GM19467 (cell line): ENCODE results near the gene CRELD2.

Experiments
- ATAC-seq: cut with Tn5 transposase; IDR thresholded peaks from one replicate; pipeline ENCODE4 v1.9.1; 2021; ENCODE audit warnings: mild to moderate bottlenecking, moderate library complexity; ENCODE audit not compliant: unreplicated experiment

Gene CRELD2

DNA sequence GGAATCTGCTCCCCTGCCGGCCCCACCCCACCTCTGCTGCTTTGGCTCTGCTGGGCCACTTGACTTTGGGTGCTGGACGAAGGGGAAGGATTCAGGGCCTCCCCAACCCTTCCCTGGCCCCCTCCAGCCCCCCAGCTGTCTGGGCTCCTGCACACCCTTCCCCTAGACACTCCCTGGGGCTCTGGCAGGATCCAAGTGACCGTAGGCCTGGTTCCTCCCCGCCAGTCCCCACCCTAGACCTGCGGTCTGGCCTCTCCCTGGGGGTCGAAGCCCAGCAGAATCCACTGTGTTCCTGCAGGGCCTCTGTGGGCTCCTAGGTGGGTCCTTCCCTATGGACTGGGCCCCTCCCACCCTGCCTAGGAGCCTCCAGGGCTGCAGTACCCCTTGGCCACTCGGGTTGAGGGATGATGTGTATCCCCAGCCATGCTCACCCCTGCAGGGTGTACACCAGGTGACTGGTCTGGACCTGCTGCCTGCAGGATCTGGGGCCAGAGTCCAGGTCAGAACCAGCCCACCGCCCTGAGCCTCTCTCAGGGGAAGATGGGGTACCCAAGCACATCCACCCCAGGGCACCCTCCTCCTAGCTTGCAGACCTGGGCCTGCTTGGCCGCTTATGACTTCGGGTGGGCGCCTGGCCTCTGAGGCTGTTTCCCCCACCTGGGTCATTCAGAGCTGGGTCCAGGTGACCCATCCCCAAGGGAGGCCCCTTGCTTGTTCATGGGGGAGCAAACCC, 47.8 kb downstream of the CRELD2 start:
- no peak for ATAC-seq

DNA sequence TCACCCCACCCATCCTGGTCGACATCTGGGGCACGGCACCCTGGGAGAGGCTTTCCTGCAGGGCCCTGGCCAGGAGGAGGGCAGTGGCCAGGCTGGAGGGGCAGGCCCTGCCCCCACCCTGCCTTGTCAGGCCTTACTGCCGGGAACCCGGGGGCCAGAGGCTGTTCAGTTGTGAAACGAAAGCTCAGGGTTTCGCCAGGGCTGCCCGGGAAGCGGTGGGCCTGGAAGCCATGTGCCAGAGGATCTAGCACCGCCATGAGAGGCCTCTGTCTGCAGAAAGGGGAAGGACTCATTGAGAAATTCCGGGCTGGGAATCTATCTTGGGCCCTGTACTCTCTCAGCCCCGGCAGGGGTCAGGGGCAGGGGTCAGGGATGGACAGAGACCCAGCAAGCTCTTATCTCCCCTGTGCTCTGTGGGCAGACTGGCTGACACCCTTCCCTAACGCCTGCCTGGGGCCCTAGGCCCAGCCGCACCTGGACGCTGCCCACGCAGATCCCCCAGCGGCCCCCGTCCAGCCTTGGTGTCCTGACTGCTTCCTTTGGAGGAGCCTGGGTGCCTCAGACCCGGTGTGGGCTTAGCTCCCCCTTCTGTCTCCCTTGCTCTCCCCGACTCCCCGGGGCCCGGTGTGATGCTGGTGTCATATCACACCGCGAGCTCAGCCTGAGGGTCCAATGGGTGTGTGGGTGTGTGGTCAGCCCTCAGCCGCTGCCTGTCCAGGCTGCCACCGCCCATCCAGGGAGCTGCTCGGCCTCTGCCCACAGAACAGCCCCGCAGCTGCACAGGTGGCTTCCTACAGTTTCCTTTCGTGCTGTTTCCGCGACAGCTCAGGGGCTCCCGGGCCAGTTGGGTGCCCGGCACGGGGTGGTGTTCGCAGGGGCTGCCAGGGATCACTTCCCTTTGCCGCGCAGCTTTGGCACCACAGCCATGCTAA, 48.6 kb downstream of the CRELD2 start:
- no peak for ATAC-seq

DNA sequence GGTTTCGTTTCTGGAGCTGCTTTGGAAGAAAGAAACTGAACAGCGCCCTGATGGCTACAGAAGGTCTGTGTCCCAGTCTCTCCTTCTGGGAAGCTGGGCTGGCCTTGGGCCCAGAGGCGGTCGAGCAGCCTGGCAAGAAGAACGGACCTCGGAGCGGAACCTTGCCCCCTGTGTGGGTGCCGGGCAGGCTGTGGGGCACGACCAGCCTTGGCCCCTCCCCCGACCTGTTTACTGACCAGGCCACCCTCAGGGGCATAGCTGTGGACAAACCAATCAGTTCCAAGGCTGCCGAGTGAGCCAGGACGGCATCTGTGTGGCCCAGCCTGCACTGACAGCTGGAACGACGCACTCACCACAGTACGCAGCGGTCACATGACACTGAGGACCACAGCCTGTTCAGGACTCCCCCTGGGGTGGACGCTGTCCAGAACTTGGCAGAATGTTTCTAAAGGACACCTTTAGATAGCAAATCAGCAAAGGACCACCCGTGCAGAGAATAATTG, 49.3 kb downstream of the CRELD2 start:
- no peak for ATAC-seq

DNA sequence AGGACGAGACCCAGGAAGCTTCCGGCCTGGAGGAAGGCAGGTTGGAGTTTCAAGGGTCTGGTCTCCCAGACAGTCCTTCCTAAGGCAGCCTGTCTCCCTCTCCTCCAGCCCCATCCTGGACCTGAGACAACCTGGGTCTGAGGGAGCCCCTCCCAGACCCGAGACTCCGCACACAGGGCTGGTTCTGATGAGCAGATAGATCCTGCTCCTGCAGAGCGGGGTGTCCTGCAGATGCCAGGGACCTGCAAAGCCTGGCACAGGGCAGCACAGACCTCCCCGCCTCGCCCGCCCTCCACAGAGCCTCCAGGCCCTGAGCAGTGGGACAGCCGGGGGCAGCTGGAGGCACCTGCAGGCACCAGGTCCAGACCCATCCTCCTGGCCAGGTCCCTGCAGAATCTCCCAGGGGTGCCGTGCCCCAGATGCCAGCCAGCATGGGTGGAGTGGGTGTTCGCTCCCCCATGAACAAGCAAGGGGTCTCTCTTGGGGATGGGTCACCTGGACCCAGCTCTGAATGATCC, 49.9 kb downstream of the CRELD2 start:
- no peak for ATAC-seq

DNA sequence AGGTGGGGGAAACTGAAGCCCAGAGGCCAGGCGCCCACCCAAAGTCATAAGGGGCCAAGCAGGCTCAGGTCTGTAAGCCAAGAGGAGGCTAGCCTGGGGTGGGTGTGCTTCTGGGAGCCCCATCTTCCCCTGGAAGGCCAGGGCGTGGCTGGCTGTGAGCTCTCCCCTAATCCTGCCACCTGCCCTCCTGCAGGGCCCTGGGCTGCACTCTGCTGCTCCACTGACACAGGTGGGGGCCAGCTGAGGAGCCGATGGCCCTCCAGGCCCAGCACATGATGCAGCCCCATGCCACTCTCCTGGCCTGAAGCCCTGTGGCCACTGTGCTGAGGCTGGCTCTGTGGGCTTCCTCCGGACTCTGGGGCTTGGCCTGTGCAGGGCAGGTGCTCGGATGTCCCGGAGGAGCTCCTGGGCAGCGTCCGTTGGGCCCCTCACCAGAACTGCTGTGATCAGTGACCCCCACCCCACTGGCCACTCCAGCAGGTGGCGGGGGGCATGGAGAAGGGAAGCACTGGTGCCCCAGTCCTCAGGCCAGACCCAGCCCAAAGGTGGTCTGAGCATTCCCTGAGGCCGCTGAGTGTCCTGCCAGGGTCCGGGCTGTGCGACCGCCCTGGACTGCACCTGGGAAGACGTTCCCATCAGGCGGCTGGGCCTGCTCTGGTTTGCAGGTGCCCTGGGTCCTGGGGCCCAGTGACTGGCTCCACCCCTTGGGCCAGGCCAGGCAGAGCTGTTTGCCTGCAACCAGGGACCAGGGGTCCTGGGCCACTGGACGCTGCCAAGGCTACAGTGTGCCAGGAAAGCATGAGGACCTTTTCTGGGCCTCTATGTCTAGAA, 50.6 kb downstream of the CRELD2 start:
- no peak for ATAC-seq

DNA sequence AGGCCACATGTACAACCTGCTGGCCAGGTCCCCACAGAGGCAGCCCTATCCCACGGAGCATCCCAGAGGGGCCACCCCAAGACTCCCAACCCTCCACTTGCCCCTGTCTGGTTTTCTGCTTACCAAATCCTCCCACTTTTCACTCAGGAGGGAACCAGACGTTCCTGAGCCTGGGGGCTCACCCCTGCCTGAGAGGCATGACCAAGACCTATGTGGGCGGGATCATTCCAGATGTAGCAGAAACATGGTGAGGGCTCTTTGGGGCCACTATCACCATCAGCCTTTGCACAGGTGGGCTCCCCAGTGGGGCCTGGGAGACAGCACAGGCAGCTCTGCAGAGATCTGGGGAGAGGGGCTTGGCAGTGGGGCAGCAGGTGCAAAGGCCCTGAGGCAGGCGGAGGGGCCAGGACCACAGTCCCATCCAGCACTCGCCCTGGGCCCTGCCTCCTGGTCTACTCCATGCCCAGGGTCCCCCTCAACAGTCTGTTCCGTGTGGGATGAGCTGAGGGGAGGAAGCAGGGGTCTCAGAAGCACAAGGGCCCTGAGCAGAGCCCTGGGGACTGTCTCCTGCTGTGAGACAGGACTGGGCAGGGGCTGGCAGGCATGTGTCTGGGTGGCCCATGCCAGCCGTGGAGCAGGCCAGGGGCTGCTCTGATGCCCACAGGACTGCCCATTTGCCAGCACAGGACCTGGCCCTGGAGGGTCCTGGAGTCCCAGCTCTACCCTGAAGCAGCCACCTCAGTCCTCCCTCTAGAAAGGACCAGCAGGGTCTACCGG, 51.5 kb downstream of the CRELD2 start:
- ATAC-seq, result no peak

DNA sequence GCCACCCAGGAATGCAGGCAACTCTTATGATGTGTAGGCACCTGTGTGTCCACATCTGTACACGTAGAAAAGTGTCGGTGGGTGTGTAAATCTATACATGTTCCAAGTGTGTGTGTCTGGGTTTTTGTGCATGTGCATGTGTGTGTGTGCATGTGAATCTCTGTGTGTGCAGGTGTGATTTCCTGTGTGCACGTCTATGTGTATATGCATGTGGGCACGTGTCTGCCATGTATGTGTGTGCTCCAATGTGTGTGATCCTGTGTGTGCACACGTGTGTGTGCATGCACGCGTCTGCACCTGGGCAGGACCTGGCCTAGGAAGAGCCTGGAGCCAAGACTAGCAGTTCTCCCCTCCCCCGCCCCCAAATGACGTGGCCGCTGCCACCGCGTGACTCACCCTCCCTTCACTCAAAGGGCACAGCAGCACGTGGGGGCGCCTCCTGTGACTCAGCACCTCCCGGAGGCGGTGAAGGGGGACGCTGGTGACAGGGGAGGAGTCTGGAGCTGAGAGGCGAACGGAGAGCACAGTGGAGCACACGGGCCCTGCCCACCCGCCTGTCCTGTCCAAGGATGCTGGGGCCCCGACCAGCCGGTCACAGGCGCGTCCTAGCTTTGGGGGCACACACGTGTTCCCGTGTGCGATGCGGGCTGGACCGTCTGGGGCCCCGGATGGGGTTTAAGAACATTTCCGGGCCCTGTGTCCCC, 52.2 kb downstream of the CRELD2 start:
- ATAC-seq, result peak; percentile 36

DNA sequence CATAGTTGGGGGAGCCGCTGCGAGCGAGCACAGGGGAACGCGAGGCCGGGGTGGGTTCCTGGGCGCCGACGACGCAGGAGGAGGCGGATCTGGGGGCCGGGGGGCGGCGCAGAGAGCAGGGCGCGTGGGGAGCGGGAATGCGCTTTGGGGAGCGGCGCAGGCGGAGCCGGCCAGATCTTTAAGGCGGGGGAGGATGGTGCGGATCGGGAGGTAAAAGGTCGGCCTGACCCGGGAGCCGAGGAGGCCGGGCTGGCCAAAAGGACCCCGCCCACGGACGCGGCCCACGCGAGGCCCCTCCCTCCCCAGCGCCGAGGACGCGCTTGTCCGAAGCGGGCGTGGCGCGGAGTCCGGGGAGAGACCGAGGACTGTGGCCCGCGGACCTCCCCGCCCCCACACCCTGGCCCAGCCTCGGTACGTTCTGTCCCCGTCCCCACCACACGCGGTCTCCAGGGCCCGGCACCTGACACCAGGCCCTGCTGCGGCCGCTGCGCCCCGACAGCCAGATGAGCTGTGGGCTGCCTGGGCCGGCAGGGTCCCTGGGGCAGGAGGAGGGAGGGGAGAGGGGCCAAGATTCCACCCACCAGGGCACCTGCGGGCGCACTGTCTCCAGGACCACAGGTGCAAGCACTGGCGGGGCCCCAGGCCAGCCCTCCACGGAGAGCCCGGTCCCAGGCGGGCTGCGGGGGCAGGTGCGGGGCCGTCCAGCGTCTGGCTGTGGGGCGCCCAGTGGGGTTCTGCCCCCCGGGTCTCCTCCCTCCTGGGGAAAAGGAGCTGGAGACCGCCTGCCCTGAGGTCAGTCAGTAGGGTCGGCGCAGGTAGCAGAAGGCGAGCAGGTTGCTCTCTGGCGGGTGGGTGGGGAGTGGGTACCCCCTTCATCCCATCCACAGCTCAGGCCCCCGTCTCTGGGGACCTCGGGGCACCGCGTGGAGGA, 53.1 kb downstream of the CRELD2 start:
- ATAC-seq, result peak; percentile 14

DNA sequence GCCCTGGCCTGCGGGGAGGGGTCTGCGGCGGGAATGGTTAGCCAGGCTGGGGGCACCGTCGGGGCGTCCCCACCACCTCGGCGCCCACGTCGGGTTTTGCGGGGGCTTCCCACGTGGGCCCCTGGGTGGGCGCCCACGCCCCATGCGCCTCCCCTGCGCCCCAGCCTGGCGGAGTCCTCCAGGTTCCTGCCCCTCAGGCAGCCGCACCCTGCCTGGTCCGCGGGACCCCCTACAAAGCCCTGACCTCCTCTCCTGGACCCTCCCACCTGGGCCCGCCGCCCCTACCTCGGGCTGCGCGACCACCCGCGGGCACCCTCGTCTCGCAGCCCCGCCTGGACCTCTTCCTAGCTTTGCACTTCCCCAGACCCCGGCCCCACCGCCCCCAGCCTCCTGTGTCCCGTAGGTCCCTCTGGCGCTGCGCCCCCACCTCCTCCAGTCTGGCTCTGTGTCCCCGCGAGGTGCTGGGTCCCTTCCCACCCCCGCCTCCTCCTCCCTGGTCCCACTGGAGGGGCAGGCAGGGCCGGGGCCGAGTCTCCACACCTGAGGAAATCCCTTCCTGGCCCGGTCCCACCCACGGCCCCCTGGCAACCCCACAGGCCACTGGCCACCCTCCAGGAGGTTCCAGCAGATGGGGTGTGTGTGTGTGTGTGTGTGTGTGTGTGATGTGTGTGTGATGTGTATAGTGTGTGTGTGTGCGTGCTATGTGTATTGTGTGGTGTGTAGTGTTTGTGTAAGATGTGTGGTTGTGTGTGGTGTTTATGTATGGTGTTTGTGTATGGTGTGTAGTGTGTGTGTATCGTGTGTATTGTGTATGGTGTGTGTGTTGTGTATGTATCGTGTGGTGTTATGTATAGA, 54.0 kb downstream of the CRELD2 start:
- ATAC-seq, result no peak

DNA sequence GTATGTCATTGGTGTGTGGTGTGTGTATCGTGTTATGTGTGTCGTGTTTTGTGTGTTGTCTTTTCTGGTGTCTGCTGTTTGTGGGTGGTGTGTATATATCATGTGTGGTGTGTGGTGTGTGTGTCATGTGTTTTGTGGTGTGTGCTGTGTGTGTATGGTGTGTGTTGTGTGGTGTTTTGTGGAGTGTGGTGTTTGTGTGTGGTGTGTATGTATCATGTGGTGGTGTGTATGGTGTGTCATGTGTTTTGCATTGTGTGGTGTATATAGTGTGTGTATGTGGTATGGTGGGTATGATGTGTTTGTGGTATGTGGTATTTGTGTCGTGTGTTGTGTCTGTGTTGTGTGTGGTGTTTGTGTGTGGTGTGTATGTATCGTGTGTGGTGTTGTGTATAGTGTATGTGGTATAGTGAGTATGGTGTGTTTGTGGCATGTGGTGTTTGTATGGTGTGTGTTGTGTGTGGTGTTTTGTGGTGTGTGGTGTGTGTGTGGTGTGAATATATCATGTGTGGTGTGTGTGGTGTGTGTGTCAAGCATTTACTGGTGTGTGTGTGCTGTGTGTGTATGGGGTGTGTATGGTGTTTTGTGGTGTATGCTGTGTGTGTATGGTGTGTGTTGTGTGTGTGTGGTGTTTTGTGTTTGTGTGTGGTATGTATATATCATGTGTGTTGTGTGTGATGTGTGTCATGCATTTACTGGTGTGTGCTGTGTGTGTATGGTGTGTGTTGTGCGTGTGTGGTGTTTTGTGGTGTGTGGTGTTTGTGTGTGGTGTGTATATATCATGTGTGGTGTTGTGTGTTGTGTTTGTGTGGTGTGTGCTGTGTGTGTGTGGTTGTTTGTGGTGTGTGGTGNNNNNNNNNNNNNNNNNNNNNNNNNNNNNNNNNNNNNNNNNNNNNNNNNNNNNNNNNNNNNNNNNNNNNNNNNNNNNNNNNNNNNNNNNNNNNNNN, 54.9 kb downstream of the CRELD2 start:
- no peak for ATAC-seq

DNA sequence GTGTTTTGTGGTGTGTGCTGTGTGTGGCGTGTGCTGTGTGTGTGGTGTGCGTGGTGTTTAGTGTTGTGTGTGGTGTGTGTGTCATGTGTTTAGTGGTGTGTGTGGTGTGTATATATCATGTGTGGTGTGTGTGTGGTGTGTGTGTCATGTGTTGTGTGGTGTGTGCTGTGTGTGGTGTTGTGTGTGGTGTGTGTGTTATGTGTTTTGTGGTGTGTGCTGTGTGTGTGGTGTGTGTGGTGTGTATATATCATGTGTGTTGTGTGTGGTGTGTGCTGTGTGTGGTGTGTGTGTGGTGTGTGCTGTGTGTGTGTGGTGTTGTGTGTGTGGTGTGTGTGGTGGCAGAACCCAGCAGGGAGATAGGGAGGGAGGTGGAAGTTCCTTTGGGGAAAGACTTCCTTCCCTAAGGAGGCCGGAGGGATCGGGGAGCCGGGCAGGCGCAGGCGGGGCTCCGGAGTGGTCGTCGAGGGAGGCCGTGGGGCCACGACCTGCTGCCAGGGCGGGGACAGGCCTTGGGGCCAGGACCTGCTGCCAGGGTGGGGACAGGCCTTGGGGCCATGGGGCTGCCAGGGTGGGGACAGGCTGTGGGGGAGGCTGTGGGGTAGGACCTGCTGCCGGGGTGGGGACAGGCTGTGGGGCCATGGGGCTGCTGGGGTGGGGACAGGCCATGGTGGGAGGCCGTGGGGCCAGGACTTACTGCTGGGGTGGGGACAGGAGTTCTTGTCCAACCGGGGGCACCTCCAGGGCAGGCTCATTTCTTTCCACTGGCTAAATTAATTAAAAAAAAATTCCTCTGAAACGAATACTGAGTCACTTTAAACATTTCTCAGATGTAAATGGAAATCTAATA, 57.3 kb downstream of the CRELD2 start:
- no peak for ATAC-seq

DNA sequence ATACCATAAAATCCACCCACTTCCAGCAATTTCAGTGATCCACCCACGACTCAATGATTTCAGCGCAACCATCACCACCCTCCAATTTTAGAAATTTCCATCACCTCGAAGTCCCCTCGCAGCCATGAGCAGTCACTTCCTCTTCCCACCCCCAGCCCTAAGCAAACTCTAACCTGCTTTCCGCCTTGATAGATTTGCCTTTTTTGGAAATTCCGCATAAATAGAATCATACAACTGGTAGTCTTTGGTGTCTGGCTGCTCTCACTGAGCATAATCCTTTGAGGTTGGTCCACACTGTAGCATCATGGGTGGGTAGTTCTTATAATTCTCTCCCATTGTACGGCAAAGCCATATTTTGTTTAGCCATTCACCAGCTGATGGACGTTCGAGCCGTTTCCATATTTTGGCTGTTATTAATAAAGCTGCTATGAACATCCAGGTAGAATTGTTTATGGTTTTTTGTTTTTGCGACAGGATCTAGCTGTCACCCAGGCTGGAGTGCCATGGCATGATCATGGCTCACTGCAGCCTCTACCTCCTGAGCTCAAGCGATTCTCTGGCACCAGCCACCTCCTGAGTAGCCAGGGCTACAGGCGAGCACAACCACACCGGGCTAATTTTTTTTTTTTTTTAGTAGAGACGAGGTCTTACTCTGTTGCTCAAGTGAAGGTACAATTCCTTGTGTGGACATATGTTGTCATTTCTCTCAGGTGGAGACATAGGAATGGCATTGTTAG, 58.2 kb downstream of the CRELD2 start:
- no peak for ATAC-seq
